GM19043 (cell line): Measurements from ENCODE around the gene NPSR1.
"Not testable (repeated sequence)": the region's sequence is repeated elsewhere in the genome, so short reads cannot be mapped to it uniquely, and the experiment has no call there.

Experiments used
- ATAC-seq: cut with Tn5 transposase; IDR thresholded peaks from one replicate; pipeline ENCODE4 v1.9.1; 2021; ENCODE audit warnings: low read depth; ENCODE audit not compliant: unreplicated experiment

The NPSR1 gene

GRCh38 chr7:34866222-34866621 is 208.2 kb downstream of the NPSR1 start:
- ATAC-seq = not testable (repeated sequence)

- ATAC-seq = not testable (repeated sequence)
Observed at GRCh38 chr7:34867341-34867740, 209.3 kb downstream of the NPSR1 start.

- ATAC-seq = not testable (repeated sequence)
Observed at GRCh38 chr7:34868602-34869001, 210.6 kb downstream of the NPSR1 start.

GRCh38 chr7:34869057-34869456 is 211.0 kb downstream of the NPSR1 start:
- no peak for ATAC-seq

GRCh38 chr7:34870041-34870440 is 212.0 kb downstream of the NPSR1 start:
- ATAC-seq = not testable (repeated sequence)

- ATAC-seq = not testable (repeated sequence)
Observed at GRCh38 chr7:34874329-34874728, 216.3 kb downstream of the NPSR1 start.

GRCh38 chr7:34875481-34875880 is 217.5 kb downstream of the NPSR1 start:
- ATAC-seq = no peak

- ATAC-seq = not testable (repeated sequence)
Observed at GRCh38 chr7:34878944-34879735, 221.1 kb downstream of the NPSR1 start.

- ATAC-seq = no peak
Observed at GRCh38 chr7:34879871-34880270, 221.9 kb downstream of the NPSR1 start.

GRCh38 chr7:34883855-34884254 is 225.8 kb downstream of the NPSR1 start:
- ATAC-seq = not testable (repeated sequence)

GRCh38 chr7:34886856-34887255 is 228.8 kb downstream of the NPSR1 start:
- no peak for ATAC-seq

- ATAC-seq = no peak
Observed at GRCh38 chr7:34889951-34890350, 231.9 kb downstream of the NPSR1 start.

- no peak for ATAC-seq
Observed at GRCh38 chr7:34895202-34895601, 237.2 kb downstream of the NPSR1 start.
